Embryonic facial prominence (tissue), 1 donor: ENCODE data around the gene LRP10.
A peak's percentile ranks its signal among the peaks of the same experiment; 100 is the strongest.
"Not testable (repeated sequence)": the region's sequence is repeated elsewhere in the genome, so short reads cannot be mapped to it uniquely, and the experiment has no call there.

Source experiments
- DNase-seq: peaks from one replicate; pipeline ENCODE4 v3.0.0-alpha.2; 2016; ENCODE audit errors: extremely low spot score

Gene LRP10

GRCh38 chr14:22871224-22872032, at the start of gene LRP10:
Gene LRP10, plus strand, starts transcription at chr14:22871740. Its CDS starts 564 bp downstream, at chr14:22872304.
- DNase-seq = no peak

- DNase-seq = no peak
Observed at GRCh38 chr14:22822016-22822570, 49.4 kb upstream of the LRP10 start.

GRCh38 chr14:22822571-22823098, 48.9 kb upstream of the LRP10 start:
- DNase-seq = peak; percentile 69

GRCh38 chr14:22824711-22825359, 46.7 kb upstream of the LRP10 start:
- DNase-seq = no peak

- not testable (repeated sequence) for DNase-seq
Observed at GRCh38 chr14:22829076-22829660, 42.4 kb upstream of the LRP10 start.

- DNase-seq = peak; percentile 84
Observed at GRCh38 chr14:22829661-22830442, 41.7 kb upstream of the LRP10 start, which contains the start of gene MRPL52. Gene MRPL52, plus strand, starts transcription at chr14:22829887. Its CDS starts 26 bp downstream, at chr14:22829913.

GRCh38 chr14:22830443-22831010, 41.0 kb upstream of the LRP10 start:
- DNase-seq = no peak

GRCh38 chr14:22835505-22835904, 36.0 kb upstream of the LRP10 start:
- DNase-seq = no peak

- peak; percentile 90 for DNase-seq
Observed at GRCh38 chr14:22836301-22837113, 35.0 kb upstream of the LRP10 start, which contains the start of gene MMP14. Gene MMP14, plus strand, starts transcription at chr14:22836585. Its CDS starts 233 bp downstream, at chr14:22836818.

GRCh38 chr14:22837114-22837749, 34.3 kb upstream of the LRP10 start:
- DNase-seq = no peak

- DNase-seq = no peak
Observed at GRCh38 chr14:22837750-22838538, 33.6 kb upstream of the LRP10 start.

- DNase-seq = no peak
Observed at GRCh38 chr14:22838631-22839041, 32.9 kb upstream of the LRP10 start.

- no peak for DNase-seq
Observed at GRCh38 chr14:22839159-22839779, 32.3 kb upstream of the LRP10 start.

GRCh38 chr14:22841311-22841710, 30.2 kb upstream of the LRP10 start:
- DNase-seq = no peak

GRCh38 chr14:22841769-22842168, 29.8 kb upstream of the LRP10 start:
- DNase-seq = no peak

- no peak for DNase-seq
Observed at GRCh38 chr14:22842211-22843122, 29.1 kb upstream of the LRP10 start.
